Esophagus (tissue), 2 donors: ENCODE data around the gene FHOD3. TPM values are rescaled to one million over a fixed set of nuclear protein-coding genes. Genes with fewer than 3 reads are reported as not detected.
"Not testable (repeated sequence)": the region's sequence is repeated elsewhere in the genome, so short reads cannot be mapped to it uniquely, and the experiment has no call there.

Source experiments
- H3K27ac ChIP-seq, 2 donors: one replicate each; pipeline ENCODE4 v1.5.1; 2013; ENCODE audit warnings: low read depth in 2 of 2, mild to moderate bottlenecking in 2 of 2, inconsistent platforms in 1 of 2, low read length in 1 of 2, moderate library complexity in 1 of 2
- H3K27me3 ChIP-seq, 2 donors: one replicate each; pipeline ENCODE4 v1.6.1; 2013; ENCODE audit warnings: low read length in 2 of 2, control low read depth in 1 of 2, mild to moderate bottlenecking in 1 of 2; ENCODE audit not compliant: insufficient read depth in 2 of 2, control insufficient read depth in 1 of 2
- H3K36me3 ChIP-seq, 2 donors: one replicate each; pipeline ENCODE4 v1.6.1; 2013; ENCODE audit warnings: low read length in 1 of 2; ENCODE audit not compliant: control insufficient read depth in 2 of 2, insufficient read depth in 2 of 2
- H3K4me1 ChIP-seq, 2 donors: one replicate each; pipeline ENCODE4 v1.6.1; 2013; ENCODE audit warnings: low read length in 1 of 2; ENCODE audit not compliant: control insufficient read depth in 2 of 2, insufficient read depth in 2 of 2
- H3K4me3 ChIP-seq, 2 donors: one replicate each; pipeline ENCODE4 v1.5.1; 2013; ENCODE audit warnings: low read length in 2 of 2, mild to moderate bottlenecking in 2 of 2, low read depth in 1 of 2, moderate library complexity in 1 of 2
- H3K9me3 ChIP-seq, 2 donors: one replicate each; pipeline ENCODE4 v1.6.1; 2013; ENCODE audit warnings: mild to moderate bottlenecking in 2 of 2, low read depth in 1 of 2, low read length in 1 of 2, moderate library complexity in 1 of 2; ENCODE audit not compliant: control insufficient read depth in 2 of 2, insufficient read depth in 1 of 2
- WGBS, 2 donors: extraction: QIAGEN DNeasy Blood & Tissue Kit; methylation state at CpG; one replicate each; pipeline ENCODE4 v1.1.7; 2013; 5-methylcytosine and 5-hydroxymethylcytosine counted together
- polyA plus RNA-seq, 2 donors: library from polyadenylated mRNA; stranded (reverse); fragments of 200-250 nt; gene quantifications; one replicate each; pipeline ENCODE4 v1.2.3, GENCODE V29; 2013
- donor health status: healthy with polysubstance abuse.
- donor health status: Bipolar disorder and iron deficiency.

FHOD3 gene
- polyA plus RNA-seq, 2 donors: 3.7 to 11.1 TPM

DNA sequence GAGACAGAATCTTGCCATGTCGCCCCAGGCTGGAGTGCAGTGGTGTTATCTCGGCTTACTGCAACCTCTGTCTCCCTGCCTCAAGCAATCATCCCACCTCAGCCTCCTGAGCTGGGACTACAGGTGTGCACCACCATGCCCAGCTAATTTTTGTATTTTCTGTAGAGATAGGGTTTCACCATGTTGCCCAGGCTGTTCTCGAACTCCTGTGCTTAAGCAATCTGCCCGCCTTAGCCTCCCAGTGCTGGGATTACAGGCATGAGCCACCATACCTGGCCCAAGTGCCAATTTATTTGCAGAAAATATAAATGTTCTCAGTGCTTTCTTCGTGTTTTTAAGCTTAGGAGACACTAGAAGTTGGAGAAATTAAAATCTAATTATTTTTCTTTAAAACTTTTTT, 166.0 kb downstream of the FHOD3 start:
- not testable (repeated sequence) for H3K4me1 ChIP-seq, H3K36me3 ChIP-seq, H3K4me3 ChIP-seq, H3K27me3 ChIP-seq, H3K27ac ChIP-seq, H3K9me3 ChIP-seq
- WGBS, 2 donors: 92 to 93% methylated on average over 5 of the region's 5 CpGs

DNA sequence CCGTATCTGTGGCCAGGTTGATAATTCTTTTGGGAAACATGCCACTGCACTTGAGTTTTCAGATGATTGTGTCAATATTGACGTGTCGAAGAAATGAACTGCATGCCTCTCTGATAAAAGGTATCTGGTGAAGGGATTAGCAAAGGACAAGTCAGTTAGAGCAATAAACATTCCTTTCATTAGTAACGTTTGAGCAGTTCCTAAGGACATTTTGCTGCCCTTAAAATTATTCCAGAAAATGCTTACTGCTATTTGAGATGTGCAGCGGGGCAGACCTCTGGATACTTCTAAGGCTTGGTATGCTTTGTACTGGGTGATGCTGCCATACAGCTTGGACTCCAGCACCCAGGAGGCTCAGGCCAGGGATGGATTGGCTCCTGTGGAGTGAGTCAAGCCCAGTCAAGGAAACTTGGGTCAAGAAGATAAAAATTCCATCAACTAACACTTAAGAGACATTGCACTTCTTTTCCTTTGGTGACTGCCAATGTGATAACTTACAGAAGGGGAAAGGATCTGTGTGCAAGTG, 166.7 kb downstream of the FHOD3 start:
- no peaks in the 10 kb centered on the region for H3K4me1 ChIP-seq
- H3K9me3 ChIP-seq: no peaks in the 10 kb centered on the region
- no peak overlapping the region for H3K27ac ChIP-seq
- 49 to 55% methylated on average over 5 of the region's 5 CpGs for WGBS, 2 donors
- no peak overlapping the region for H3K4me3 ChIP-seq
- no peaks in the 10 kb centered on the region for H3K27me3 ChIP-seq
- H3K36me3 ChIP-seq: no peaks in the 10 kb centered on the region

DNA sequence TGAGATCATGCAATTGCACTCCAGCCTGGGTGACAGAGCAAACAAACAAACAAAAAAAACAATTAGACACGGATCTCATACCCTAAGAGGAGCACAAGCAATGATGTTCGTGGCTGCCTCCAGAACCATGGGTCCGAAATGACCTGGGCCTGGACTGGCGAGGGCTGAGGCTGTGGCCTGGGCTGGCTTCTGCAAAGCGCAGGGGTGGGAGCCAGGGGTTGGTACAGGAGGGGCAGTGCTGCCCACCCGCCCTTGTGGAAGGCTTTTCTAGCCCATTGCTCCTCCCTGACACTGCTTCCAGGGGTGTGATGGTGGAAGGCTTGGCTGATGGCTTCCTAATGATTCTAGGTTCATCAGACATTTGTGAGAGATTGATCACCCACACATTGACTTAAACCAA, 167.8 kb downstream of the FHOD3 start:
- Histone ChIP-seq H3K27ac (no peak overlapping the region), H3K4me1 (no peaks in the 10 kb centered on the region), H3K4me3 (no peak overlapping the region), H3K9me3 (no peaks in the 10 kb centered on the region), H3K27me3 (no peaks in the 10 kb centered on the region), H3K36me3 (no peaks in the 10 kb centered on the region)
- WGBS, 2 donors: 90 to 93% methylated on average over 6 of the region's 6 CpGs

DNA sequence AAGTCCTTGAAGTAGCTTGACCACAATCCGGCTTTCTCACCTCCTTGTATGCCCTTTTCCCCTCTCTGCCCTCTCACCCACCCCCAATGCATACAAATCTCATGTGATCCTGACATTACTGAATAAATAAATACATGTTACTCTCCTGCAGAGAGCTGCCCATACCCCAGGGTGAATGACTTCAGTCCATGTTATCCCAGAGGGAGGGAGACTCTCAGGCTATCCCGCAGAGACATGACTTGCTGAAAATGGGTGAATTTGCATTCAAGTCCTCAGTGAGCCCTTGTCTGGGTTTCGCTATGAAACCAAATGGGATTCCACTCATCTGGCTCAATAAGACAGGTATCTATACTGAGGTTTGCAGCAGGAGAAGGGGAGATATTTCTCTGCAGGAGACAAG, 168.5 kb downstream of the FHOD3 start:
- no peaks in the 10 kb centered on the region for H3K4me1 ChIP-seq
- H3K9me3 ChIP-seq: no peaks in the 10 kb centered on the region
- no peak overlapping the region for H3K27ac ChIP-seq
- no peaks in the 10 kb centered on the region for H3K27me3 ChIP-seq
- H3K4me3 ChIP-seq: no peak overlapping the region
- H3K36me3 ChIP-seq: no peaks in the 10 kb centered on the region
- WGBS, 2 donors: 80 to 81% methylated on average over 3 of the region's 3 CpGs

DNA sequence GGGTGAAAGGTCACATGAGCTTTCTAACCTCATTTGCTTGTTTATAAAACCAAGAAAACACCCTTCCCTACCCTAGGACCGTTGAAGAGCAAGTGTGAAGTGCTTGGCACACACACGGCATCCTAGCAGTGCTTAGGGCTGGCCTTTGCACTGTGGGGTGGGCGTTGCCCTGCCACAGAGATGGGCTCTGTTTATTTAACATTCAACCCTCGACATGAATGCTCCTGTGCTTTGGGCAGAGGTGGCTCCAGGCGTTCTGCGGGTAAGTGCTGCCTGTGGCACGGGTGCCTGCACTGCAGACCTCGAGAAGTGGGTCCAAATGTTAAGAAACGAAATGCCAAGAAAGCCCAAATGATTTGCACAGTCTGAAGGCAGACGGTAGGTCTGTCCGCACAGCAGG, 170.1 kb downstream of the FHOD3 start:
- H3K4me1 ChIP-seq: no peaks in the 10 kb centered on the region
- no peaks in the 10 kb centered on the region for H3K9me3 ChIP-seq
- no peaks in the 10 kb centered on the region for H3K36me3 ChIP-seq
- no peaks in the 10 kb centered on the region for H3K27me3 ChIP-seq
- no peak overlapping the region for H3K27ac ChIP-seq
- 73 to 75% methylated on average over 11 of the region's 11 CpGs for WGBS, 2 donors
- no peak overlapping the region for H3K4me3 ChIP-seq

DNA sequence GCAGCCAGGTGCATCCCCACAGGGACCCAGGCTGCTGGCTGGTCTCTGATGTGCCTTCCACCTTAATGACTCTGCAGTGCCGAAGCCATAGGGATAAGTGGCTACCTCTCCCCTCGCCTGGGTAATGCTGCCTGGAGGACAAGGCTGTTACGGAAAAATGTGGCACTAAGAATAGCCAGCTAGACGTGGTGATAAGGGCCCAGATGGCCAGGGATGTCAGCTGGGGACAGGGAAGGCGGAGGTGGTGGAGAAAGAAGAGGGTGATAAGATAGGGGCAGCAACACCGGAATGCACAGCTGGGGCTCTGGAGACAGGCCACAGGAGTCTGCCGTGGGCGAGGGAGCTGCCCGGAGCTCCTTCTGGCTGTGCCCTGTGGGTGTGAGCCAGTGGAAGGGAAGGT, 170.6 kb downstream of the FHOD3 start:
- Histone ChIP-seq H3K36me3 (no peaks in the 10 kb centered on the region), H3K4me1 (no peaks in the 10 kb centered on the region), H3K9me3 (no peaks in the 10 kb centered on the region), H3K4me3 (no peak overlapping the region), H3K27me3 (no peaks in the 10 kb centered on the region), H3K27ac (no peak overlapping the region)
- 68 to 78% methylated on average over 9 of the region's 9 CpGs for WGBS, 2 donors

DNA sequence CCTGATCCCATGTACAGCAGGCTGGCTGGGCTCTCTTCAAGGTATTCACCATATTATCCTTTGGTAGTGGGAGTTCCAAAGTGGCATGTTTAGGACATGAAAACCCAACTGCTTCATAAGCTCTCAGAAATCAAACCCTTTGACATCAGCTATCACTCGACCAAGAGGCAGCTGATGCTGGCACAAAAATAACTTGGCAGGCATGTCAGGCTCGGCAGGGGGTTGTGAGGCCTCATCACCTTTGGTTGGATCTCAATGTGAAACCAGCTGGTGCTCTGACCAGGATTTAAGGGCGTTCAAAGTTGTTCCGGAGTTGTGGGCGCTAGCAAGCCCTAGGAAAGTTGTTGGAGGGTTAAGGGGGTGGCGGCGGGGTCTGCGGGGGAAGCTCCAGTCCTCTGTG, 171.9 kb downstream of the FHOD3 start:
- no peak overlapping the region for H3K27ac ChIP-seq
- no peaks in the 10 kb centered on the region for H3K36me3 ChIP-seq
- H3K4me1 ChIP-seq: no peaks in the 10 kb centered on the region
- no peak overlapping the region for H3K4me3 ChIP-seq
- 75 to 84% methylated on average over 8 of the region's 8 CpGs for WGBS, 2 donors
- no peaks in the 10 kb centered on the region for H3K27me3 ChIP-seq
- H3K9me3 ChIP-seq: no peaks in the 10 kb centered on the region

DNA sequence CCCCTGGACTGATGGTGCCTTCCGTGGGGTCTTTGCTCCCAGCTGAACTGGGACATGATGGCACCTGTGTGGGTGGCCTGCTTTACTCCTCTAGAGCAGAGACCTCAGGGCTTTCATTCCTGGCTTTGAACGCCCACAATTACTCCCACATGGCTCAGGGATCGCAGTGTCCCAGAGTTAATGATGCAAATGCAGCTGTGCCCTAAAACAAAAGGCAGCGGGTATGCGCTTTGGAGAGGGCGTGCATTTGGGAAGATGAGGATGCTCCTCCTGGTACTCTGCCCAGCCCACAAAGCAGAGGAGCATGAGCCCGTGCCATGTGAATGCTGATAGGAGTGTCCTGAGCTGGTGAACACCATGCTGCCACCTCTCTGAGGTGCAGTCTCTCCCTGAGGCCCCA, 173.4 kb downstream of the FHOD3 start:
- H3K4me3 ChIP-seq: no peak overlapping the region
- no peaks in the 10 kb centered on the region for H3K4me1 ChIP-seq
- H3K27me3 ChIP-seq: no peaks in the 10 kb centered on the region
- no peak overlapping the region for H3K27ac ChIP-seq
- H3K36me3 ChIP-seq: no peaks in the 10 kb centered on the region
- no peaks in the 10 kb centered on the region for H3K9me3 ChIP-seq
- 85 to 90% methylated on average over 7 of the region's 7 CpGs for WGBS, 2 donors

DNA sequence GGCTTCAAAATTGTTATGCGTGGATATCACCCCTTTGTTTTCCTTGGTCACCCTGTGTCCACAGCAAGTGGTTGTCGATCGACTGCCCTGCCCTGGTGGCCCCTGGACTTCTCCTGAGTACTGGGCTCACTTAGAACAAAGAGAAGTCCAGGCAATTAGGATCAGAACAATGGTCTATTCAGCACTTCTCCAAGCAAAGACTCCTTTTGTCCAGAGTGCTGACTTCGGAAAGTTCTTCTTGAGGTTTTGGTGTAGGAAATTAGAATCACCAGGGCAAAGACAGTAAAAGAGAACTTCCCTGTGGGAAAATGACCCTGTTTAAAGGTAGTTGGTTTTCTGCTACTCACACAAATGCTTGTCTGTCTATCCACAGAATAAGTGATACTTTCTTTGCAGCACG, 173.9 kb downstream of the FHOD3 start:
- H3K4me3 ChIP-seq: no peak overlapping the region
- H3K9me3 ChIP-seq: no peaks in the 10 kb centered on the region
- H3K4me1 ChIP-seq: no peaks in the 10 kb centered on the region
- no peaks in the 10 kb centered on the region for H3K36me3 ChIP-seq
- 71 to 76% methylated on average over 5 of the region's 5 CpGs for WGBS, 2 donors
- no peaks in the 10 kb centered on the region for H3K27me3 ChIP-seq
- no peak overlapping the region for H3K27ac ChIP-seq

- Histone ChIP-seq H3K36me3 (no peaks in the 10 kb centered on the region), H3K4me3 (no peak overlapping the region), H3K27me3 (no peaks in the 10 kb centered on the region), H3K4me1 (peaks cover 0 to 2% of the 10 kb centered on the region in 2 donors), H3K27ac (no peak overlapping the region), H3K9me3 (no peaks in the 10 kb centered on the region)
- WGBS, 2 donors: 63 to 73% methylated on average over 4 of the region's 4 CpGs
These were observed 178.9 kb downstream of the FHOD3 start for GRCh38 chr18:36476433-36476832.
